IPS DF 4.7 (cell line): ENCODE results near the gene BRK1.
"Not testable (repeated sequence)": the region's sequence is repeated elsewhere in the genome, so short reads cannot be mapped to it uniquely, and the experiment has no call there.

Experiments used
- DNase-seq: peaks from one replicate; pipeline ENCODE4 v3.0.0-alpha.2; 2013; ENCODE audit warnings: low spot score; ENCODE audit errors: extremely low read depth

The BRK1 gene

DNA sequence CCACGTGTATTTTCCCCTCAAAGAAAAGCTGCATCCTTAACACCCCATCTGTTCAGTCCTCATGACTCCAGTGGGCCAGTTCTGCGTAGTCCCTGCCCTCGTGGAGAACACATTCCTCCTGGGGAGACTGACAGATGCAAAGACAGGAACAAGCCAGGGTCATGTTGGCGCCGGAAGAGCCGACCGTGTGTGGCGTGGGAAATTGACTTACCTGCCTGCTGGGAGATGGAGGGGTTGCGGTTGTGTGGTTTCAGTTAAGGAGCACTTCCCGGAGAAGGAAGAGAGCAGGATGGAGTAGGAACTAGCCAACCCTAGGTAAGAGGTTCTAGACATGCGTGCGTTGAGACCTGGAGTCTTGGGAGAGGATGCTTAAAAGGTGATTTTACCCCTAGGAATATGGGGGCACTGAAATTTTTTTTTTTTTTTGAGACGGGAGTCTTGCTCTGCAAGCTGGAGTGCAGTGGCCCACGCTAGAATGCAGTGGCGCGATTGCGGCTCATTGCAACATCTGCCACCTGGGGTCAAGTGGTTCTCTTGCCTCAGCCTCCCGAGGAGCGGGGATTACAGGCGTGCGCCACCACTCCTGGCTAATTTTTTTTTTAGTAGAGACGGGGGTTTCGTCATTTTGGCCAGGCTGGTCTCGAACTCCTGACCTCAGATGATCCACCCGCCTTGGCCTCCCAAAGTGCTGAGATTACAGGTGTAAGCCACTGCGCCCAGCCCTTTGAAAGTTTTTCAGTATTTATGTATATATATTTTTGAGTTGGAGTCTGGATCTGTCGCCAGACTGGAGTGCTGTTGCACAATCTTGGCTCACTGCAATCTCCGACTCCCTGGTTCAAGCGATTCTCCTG is 27.5 kb downstream of the BRK1 start:
- no peak for DNase-seq

DNA sequence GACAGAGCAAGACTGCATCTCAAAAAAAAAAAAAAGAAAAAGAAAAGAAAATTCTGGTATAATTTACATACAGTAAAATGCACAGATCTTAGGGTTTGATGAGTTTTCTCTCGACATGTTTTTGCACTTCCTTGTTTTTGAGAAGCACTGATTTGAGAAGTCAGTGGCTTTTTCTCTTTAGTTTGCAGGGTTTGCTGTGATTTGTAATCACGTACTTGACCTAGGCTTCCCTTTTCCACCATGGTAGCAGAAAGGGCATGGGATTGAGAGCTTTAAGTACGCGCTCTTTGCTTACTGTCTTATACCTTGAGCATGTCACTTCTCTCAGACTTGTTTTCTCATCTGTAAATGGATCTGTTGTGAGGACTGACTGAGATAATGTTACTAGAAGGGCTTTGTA is 30.2 kb downstream of the BRK1 start:
- no peak for DNase-seq

- no peak for DNase-seq
Observed at GRCh38 chr3:10149226-10149625, 33.8 kb downstream of the BRK1 start.

DNA sequence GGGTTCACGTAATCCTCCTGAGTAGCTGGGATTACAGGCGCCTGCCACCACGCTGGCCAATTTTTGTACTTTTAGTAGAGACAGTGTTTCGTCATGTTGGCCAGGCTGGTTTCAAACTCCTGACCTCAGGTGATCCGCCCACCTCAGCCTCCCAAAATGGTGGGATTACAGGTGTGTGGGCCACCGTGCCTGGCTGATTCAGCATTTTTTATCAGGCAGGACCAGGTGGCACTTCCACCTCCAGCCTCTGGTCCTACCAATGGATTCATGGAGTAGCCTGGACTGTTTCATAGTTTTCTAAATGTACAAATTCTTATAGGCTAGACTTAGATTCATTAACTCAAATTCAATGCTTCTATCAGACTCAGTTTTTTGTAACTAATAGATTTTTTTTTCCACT is 35.5 kb downstream of the BRK1 start:
- DNase-seq: no peak

DNA sequence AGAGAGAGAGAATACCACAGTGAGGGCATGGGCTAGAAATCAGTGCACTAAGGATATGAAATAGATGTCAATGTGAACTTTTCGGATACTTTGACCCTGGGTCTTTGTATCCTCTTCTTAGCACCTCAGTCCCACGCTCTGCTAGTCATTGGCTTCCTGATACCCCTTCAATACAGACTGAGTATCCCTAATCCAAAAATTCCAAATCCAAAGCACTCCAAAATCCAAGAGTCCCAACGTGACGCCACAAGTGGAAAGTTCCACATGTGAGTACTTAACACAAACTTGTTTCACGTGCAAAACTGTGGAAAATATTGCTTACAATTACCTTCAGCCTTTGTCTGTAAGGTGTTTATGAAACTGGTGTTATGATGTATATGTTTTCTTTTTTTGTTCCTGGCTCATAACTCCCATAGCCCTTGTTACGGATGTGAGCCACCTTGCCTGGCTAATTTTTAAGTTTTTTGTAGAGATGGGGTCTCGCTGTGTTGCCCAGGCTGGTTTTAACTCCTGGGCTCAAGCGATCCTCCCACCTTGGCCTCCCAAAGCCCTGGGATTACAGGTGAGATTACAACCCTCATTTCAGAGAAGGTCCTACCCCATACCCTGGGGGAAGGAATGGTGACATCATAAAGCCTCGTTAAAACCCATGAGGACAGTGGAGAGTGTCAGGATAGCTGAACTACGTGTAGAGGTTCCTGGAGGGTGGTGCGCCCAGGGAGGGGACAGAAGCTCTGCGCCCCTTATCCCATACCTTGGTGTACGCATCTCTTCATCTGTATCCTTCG is 39.1 kb downstream of the BRK1 start:
- DNase-seq: no peak

GRCh38 chr3:10155123-10155472 is 39.6 kb downstream of the BRK1 start:
- DNase-seq: no peak

DNA sequence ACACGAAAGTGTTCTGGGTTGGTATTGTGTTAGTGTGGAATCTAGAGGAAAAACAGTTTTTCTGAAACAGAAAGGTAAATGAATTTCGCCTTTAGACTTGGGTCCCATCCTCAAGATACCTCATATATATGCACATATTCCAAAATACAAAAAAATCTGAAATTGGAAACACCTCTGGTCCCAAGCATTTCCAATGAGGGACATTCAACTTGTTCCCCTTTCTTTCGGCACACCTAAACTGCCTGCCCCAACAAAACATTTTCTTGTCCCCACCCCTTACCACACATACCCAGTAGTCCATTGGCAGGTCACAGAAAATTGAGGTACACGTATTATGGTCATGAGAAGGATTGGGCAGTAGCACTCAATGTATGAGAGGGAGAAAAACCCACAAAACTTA is 40.2 kb downstream of the BRK1 start:
- no peak for DNase-seq

DNA sequence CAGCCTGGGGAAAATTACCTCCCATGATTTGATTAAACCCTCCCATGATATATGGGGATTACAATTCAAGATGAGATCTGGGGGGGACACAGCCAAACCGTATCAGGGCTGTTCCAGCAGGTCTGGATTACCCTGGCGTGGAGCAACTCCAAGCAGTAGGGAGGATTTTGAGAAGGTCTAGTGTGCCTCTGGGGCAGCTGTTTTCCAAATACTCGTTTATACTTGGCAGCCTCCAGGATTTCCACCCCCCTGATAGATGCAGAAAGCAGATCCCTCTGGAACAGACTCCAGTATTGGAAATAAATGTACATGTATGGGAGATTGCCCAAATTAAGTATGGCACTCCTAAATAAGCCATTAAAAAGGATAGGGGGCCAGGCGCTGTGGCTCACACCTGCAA is 41.6 kb downstream of the BRK1 start:
- DNase-seq: no peak

DNA sequence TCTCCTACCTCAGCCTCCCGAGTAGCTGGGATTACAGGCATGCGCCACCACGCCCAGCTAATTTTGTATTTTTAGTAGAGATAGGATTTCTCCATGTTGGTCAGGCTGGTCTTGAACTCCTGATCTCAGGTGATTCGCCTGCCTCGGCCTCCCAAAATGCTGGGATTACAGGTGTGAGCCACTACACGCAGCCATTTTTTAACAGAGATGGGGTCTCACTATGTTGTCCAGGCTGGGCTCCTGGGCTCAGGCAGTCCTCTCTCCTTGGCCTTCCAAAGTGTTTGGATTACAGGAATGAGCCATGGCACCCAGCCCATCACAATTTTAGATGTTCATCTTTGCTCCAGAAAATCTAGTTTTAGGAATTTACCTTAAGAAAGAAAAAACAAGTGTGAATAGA is 43.1 kb downstream of the BRK1 start:
- not testable (repeated sequence) for DNase-seq

GRCh38 chr3:10160346-10160745 is 44.9 kb downstream of the BRK1 start:
- DNase-seq: no peak

DNA sequence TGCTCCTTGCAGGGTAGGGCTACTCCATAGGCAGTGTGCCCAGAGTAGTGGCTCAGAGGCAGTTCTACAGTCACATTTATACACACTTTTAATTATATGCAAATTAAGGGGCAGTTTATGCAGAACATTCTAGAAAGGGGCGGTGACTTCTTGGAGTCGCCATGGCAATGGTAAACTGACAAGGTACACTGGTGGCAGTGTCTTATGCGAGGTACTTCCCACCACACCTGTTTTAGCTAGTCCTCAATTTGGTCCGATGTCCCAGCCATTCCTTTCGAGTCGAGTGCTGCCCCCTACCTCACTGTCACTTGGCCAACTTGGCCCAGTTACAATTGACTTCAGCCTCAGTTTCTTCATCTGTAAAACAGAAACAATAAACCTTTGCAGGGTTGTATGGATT is 45.5 kb downstream of the BRK1 start:
- DNase-seq: no peak

- DNase-seq: no peak
Observed at GRCh38 chr3:10162185-10162584, 46.7 kb downstream of the BRK1 start.

DNA sequence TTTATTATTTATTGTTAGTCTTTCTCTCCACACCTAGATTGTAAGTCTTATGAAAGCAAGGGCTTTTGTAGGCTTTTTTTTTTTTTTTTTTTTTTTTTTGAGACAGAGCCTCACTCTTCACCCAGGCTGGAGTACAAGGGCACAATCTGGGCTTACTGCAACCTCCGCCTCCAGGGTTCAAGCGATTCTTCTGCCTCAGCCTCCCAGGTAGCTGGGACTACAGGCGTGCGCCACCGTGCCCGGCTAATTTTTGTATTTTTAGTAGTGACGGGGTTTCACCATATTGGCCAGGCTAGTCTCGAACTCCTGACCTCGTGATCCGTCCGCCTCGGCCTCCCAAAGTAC is 48.7 kb downstream of the BRK1 start:
- DNase-seq: not testable (repeated sequence)

DNA sequence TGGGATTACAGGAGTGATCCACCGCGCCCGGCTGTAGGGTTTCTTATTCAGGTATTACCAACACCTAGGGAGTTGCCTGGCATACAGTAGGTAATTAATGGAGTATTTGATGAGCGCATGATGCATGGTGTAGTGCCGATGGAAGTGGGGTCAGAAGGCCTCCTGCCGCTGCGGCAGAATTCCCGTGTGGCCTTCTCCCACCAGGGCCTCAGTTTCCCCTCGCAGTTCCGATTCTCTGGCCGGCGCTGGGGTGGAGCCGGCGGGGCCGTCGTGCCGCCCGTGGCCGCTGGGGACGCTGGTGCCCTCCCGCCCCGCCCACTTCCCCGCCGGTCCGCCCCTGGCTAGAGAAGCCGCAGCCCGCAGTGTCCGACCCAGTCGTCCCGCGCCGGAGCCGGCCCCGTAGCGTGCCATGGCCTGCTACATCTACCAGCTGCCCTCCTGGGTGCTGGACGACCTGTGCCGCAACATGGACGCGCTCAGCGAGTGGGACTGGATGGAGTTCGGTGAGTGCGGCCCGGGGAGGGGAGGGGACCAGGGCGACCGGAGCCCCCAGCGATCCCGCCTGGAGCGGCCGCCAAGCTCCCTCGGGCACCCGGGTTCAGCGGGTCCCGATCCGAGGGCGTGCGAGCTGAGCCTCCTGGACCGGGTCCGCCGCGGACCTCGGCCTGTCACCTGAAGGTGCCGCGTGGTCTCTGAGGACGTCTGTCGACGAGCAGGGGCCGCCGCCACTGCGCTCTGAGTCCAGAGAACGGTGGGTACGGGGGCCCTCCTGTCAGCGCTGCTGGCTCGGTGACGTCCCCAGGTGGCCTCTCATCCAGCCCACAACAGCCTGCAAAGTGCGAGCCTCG is 49.3 kb downstream of the BRK1 start, which contains the start of gene IRAK2:
Gene IRAK2 (plus strand): TSS at position 374 of the 848 bp plus-strand sequence. CDS start 36 bp downstream, at position 410.
- DNase-seq: no peak

- DNase-seq: no peak
Observed at GRCh38 chr3:10166213-10166604, 50.7 kb downstream of the BRK1 start.

DNA sequence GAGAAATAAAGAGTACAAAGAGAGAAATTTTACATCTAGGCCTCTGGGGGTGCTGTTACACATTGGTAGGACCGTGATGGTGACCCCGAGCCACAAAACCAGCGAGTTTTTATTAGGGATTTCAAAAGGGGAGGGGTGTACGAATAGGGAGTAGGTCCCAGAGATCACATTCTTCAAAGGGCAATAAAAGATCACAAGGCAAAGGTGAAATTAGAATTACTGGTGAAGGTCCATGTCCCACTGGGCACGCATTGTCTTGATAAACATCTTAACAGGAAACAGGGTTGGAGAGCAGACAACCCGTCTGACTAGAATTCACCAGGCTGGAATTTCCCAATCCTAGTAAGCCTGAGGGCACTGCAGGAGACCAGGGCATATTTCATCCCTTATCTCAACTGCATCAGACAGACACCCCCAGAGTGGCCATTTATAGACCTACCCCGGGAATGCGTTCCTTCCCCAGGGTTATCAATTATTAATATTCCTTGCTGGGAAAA is 53.6 kb downstream of the BRK1 start:
- DNase-seq: no peak

DNA sequence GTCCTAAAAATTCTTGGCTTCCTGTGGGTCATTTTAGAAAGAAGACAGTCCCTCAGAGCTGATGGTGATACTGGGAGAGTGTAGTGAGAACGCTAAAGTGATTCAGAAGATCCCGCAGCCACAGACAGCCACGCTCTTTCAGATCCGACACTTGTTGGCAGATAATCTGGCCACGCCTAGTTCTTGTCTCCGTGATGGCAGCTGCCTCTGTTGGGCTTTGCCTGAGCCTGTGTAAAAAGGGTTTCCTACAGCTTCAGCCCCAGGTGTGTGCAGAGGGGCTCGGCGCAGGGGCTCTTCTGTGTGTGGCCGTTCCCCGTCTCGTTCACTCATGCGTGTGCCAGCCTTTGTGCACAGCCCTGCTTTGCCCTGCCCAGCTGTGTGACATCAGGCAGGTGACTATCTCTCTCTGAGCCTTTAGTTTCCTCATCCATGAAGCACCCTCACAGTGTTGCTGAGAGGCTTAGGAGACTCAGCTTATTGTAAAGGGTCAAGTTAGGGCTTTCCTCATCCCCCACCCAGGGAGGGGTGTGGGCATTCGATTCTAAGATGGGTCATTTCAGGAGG is 55.5 kb downstream of the BRK1 start:
- no peak for DNase-seq

DNA sequence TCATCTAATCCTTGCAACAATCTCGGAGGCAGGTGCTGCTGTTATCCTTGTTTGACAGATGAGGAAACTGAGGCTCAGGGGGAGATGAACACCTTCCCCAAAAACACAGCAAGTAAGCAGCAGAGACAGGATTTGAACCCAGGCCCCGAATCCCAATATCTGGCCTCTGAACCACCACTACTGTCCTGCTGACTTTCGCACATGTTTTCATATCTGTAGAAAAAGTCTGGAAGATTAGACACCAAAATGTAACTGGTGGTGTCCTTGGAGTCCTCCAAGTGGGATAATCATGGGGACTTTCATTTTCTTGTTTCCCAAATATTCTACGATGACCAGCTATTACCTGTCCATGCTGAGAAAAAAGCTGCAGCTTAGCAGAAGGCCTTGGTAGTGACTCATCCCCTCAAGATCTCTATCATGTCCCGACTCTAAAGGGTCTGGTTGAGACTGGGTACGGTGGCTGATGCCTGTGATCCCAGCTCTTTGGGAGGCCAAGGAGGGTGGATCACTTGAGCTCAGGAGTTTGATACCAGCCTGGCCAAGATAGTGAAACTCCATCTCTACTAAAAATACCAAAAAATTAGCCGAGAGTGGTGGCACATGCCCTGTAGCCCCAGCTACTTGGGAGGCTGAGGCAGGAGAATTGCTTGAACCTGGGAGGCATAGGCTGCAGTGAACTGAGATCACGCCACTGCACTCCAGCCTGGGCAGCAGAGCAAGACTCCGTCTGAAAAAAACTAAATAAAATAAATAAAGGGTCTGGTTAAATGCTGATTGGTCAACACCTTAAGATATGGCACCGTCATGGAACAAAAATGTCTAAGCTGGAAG is 57.8 kb downstream of the BRK1 start:
- no peak for DNase-seq

DNA sequence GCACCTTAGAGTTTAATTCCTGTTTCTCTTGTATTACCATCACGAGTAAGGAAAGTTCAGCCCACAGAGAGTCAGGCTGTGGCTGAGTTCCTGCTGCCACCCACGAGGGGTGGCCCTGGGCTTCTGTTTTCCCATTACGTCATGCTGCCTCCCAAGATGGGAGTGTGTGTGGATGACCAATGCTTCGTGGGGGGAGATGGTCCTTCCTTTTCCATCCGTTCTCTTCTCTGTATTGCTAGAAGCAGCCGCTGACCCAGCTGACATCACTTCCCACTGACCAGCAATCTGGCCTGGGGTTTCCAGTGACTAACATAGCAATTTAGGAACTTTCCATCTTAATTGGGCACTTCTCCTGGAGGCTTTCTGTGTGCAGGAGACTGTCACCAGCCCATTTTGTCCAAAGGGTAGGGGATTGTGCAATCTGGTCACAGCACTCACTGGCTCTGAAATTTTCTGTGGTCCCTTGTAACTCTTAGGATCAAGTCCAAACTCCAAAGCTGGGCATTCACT is 58.5 kb downstream of the BRK1 start:
- no peak for DNase-seq

- DNase-seq: not testable (repeated sequence)
Observed at GRCh38 chr3:10175334-10175733, 59.9 kb downstream of the BRK1 start.
